Measurements from ENCODE around the gene TBC1D22A. TPM values are rescaled to one million over a fixed set of nuclear protein-coding genes. Genes with fewer than 3 reads are reported as not detected.
A peak's percentile ranks its signal among the peaks of the same experiment; 100 is the strongest.

TBC1D22A gene
- total and polyA plus RNA-seq, 8 donors: 14.4 to 33.5 (median 15.7) TPM

GRCh38 chr22:46750863-46751443 lies 11.5 kb upstream of the TBC1D22A start:
- Histone ChIP-seq H3K36me3 (no peaks in the 10 kb centered on the region), H3K4me3 (no peak overlapping the region), H3K27ac (peak overlapping the region in 1 of 2 donors; percentile 11), H3K27me3 (no peaks in the 10 kb centered on the region), H3K9me3 (peaks cover 0 to 4% of the 10 kb centered on the region in 2 donors), H3K4me1 (peaks cover 27 to 75% of the 10 kb centered on the region in 2 donors)
- DNase-seq (peak in 1 of 4 donors; percentile 79), ATAC-seq (peak; percentile 20)
- no peak for TF ChIP-seq CTCF (IDR thresholded peaks at IDR 0.05)
- intact Hi-C loops (cut with DNase I): no loop called here

- H3K27me3 ChIP-seq: no peaks in the 10 kb centered on the region
- no peak overlapping the region for H3K4me3 ChIP-seq
- H3K27ac ChIP-seq: peak overlapping the region in 1 of 2 donors; percentile 97
- no peaks in the 10 kb centered on the region for H3K36me3 ChIP-seq
- no peak for TF ChIP-seq CTCF (IDR thresholded peaks at IDR 0.05)
- peaks cover 27 to 81% of the 10 kb centered on the region in 2 donors for H3K4me1 ChIP-seq
- ATAC-seq (no peak), DNase-seq (peak in 1 of 4 donors; percentile 37)
- intact Hi-C loops (cut with DNase I): no loop called here
- peaks cover 0 to 12% of the 10 kb centered on the region in 2 donors for H3K9me3 ChIP-seq
Observed at GRCh38 chr22:46752286-46752987, 10.0 kb upstream of the TBC1D22A start.

- H3K4me1 ChIP-seq: peaks cover 27 to 85% of the 10 kb centered on the region in 2 donors
- ATAC-seq: no peak
Observed at GRCh38 chr22:46752988-46753310, 9.5 kb upstream of the TBC1D22A start.

GRCh38 chr22:46753360-46753759 lies 9.1 kb upstream of the TBC1D22A start:
- H3K36me3 ChIP-seq: no peaks in the 10 kb centered on the region
- intact Hi-C loops (cut with DNase I): no loop called here
- H3K4me3 ChIP-seq: no peak overlapping the region
- peaks cover 0 to 12% of the 10 kb centered on the region in 2 donors for H3K9me3 ChIP-seq
- H3K4me1 ChIP-seq: peaks cover 27 to 86% of the 10 kb centered on the region in 2 donors
- peak overlapping the region; percentile 84 to 97 for H3K27ac ChIP-seq
- no peaks in the 10 kb centered on the region for H3K27me3 ChIP-seq
- no peak for TF ChIP-seq CTCF (IDR thresholded peaks at IDR 0.05)
- ATAC-seq: no peak
- no peak for DNase-seq

More at GRCh38 chr22:46752988-46753310, 9.5 kb upstream of the TBC1D22A start:
- Histone ChIP-seq H3K27ac (peak overlapping the region in 1 of 2 donors; percentile 97), H3K27me3 (no peaks in the 10 kb centered on the region), H3K4me3 (no peak overlapping the region), H3K36me3 (no peaks in the 10 kb centered on the region), H3K9me3 (peaks cover 0 to 12% of the 10 kb centered on the region in 2 donors)
- peak in 1 of 4 donors; percentile 49 for DNase-seq
- no peak for TF ChIP-seq CTCF (IDR thresholded peaks at IDR 0.05)
- intact Hi-C loops (cut with DNase I): no loop called here

DNA sequence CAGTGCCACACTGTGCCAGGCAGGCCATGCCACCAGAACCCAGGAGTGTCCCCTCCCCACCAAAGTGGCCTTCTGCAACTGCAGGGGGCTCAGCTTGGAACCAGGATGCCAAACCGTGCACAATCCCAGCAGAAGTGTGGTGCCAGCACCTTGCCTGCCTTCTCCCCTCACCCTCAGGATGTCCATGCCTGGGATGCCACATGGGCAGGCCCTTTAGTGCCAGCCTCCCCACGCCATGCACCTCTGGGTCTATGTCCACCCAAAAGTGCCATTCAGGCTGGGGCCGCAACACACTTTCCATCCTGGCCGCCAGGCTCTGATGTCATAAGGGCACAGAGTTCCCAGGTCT lies 8.7 kb upstream of the TBC1D22A start:
- peak overlapping the region; percentile 84 to 97 for H3K27ac ChIP-seq
- peaks cover 29 to 86% of the 10 kb centered on the region in 2 donors for H3K4me1 ChIP-seq
- intact Hi-C loops (cut with DNase I): no loop called here
- TF ChIP-seq CTCF (IDR thresholded peaks at IDR 0.05): no peak
- H3K4me3 ChIP-seq: peak overlapping the region in 1 of 2 donors; percentile 15
- H3K9me3 ChIP-seq: peaks cover 0 to 12% of the 10 kb centered on the region in 2 donors
- no peaks in the 10 kb centered on the region for H3K36me3 ChIP-seq
- H3K27me3 ChIP-seq: no peaks in the 10 kb centered on the region
- ATAC-seq (no peak), DNase-seq (no peak)

Data from left lung (tissue), 10 donors.